ENCODE results near the gene TOMM7. TPM values are rescaled to one million over a fixed set of nuclear protein-coding genes. Genes with fewer than 3 reads are reported as not detected.

Gene TOMM7
- total RNA-seq, 1 experiment from 2014 or later: 325 TPM

- H3K4me2 ChIP-seq (ENCODE audit: low read length): no peak overlapping the region
- ChIA-PET CTCF (no interaction called here), POLR2A (no interaction called here), RAD21 (ENCODE audit: low non-redundant PET in 1 of 2, low total read pairs in 2 of 2, uncharacterized antibody in 2 of 2, unreplicated experiment in 2 of 2) (no interaction called here)
- no peaks in the 10 kb centered on the region for H4K20me1 ChIP-seq (ENCODE audit: insufficient read depth)
- H3K9me2 ChIP-seq (ENCODE audit: insufficient read depth): no peaks in the 10 kb centered on the region
- ATAC-seq: no peak
- no peaks in the 10 kb centered on the region for H3K36me3 ChIP-seq (ENCODE audit: control insufficient read depth in 1 of 2, insufficient read depth in 2 of 2, low read length in 2 of 2)
- no peak overlapping the region for H3K9ac ChIP-seq (ENCODE audit: low read length)
- BruUV-seq (replicated peaks): no TSS peak
- TF ChIP-seq SP1 (IDR thresholded peaks at IDR 0.05; ENCODE audit: low read depth) (no peak), RAD21 (IDR thresholded peaks at IDR 0.05; ENCODE audit: low read depth) (no peak), ZBTB33 (IDR thresholded peaks at IDR 0.05; ENCODE audit: extremely low read depth, insufficient replicate concordance, low read length) (no peak), FOSL1 (IDR thresholded peaks at IDR 0.05; ENCODE audit: low read depth) (no peak), YY1 (IDR thresholded peaks at IDR 0.05; ENCODE audit: extremely low read depth, insufficient replicate concordance, low read depth, low read length) (no peak), ELF1 (IDR thresholded peaks at IDR 0.05; ENCODE audit: borderline replicate concordance, low read depth) (no peak), CEBPB (IDR thresholded peaks at IDR 0.05; ENCODE audit: low read depth) (no peak), EGR1 (IDR thresholded peaks at IDR 0.05; ENCODE audit: low read depth) (no peak), SIN3A (IDR thresholded peaks at IDR 0.05; ENCODE audit: low read depth) (no peak), EZH2phosphoT487 (IDR thresholded peaks at IDR 0.05; ENCODE audit: borderline replicate concordance) (no peak), POLR2AphosphoS5 (IDR thresholded peaks at IDR 0.05; ENCODE audit: low read depth, low read length) (no peak)
- H2AFZ ChIP-seq (ENCODE audit: low read depth, low read length, poor library complexity, severe bottlenecking): no peak overlapping the region
- H3K27me3 ChIP-seq (ENCODE audit: insufficient read depth, low read length): no peaks in the 10 kb centered on the region
- intact Hi-C loops (cut with micrococcal nuclease): no loop called here
- no peaks in the 10 kb centered on the region for H3K9me3 ChIP-seq (ENCODE audit: control insufficient read depth in 1 of 2, insufficient read depth in 1 of 2, low read depth in 1 of 2, low read length in 2 of 2)
- peaks cover 0 to 7% of the 10 kb centered on the region in 2 experiments; a peak in 2 of 4 replicates for H3K4me1 ChIP-seq (ENCODE audit: control insufficient read depth in 1 of 2, insufficient read depth in 2 of 2, low read length in 2 of 2)
- H3K4me3 ChIP-seq (replicated peaks in 1 of 2; ENCODE audit: low read depth in 1 of 2, low read length in 2 of 2): no peak overlapping the region
- H3K79me2 ChIP-seq (ENCODE audit: insufficient read depth, low read length): peaks cover under 1% of the 10 kb centered on the region; the same call in 1 of the 2 replicates
- no peak for DNase-seq (ENCODE audit: low read depth, low spot score)
- no peak overlapping the region for H3K27ac ChIP-seq (ENCODE audit: low read depth, low read length)
Observed at GRCh38 chr7:22827563-22827962, 4.9 kb upstream of the TOMM7 start.
